A673 (cell line): ENCODE results near the gene AOX1. TPM values are rescaled to one million over a fixed set of nuclear protein-coding genes. Genes with fewer than 3 reads are reported as not detected.

ENCODE experiments used
- BruUV-seq: library from RNA; stranded (reverse); fragments of 400-500 nt; replicated peaks from 2 replicates; lab custom pipeline; 2021; lab: Mats Ljungman, UMichigan
- CTCF ChIA-PET: fragments of 300-600 bp; sonication (Branson Sonifier 250); formaldehyde crosslinking; loops from one replicate; lab custom pipeline; 2022; ENCODE audit warnings: antibody characterized with exemption; lab: Charles Lee
- POLR2A ChIA-PET: fragments of 300-600 bp; sonication (Branson Sonifier 250); formaldehyde crosslinking; loops from one replicate; lab custom pipeline; 2022; ENCODE audit warnings: antibody characterized with exemption; ENCODE audit not compliant: low non-redundant PET; lab: Charles Lee
- DNase-seq: peaks from one replicate; pipeline ENCODE4 v3.0.0-alpha.2; 2015; ENCODE audit warnings: low spot score
- H3K27ac ChIP-seq: fragments of 200-600 bp; sonication (generic); 2 replicates; pipeline ENCODE4 v1.5.1; 2016; ENCODE audit warnings: mixed run types, low read depth, mild to moderate bottlenecking, mixed read lengths, antibody characterized with exemption, low read length; ENCODE audit not compliant: poor library complexity, severe bottlenecking
- H3K27me3 ChIP-seq: fragments of 200-600 bp; sonication (generic); replicated peaks from 2 replicates; pipeline ENCODE4 v1.6.1; 2017; ENCODE audit warnings: mixed run types, low read depth, mild to moderate bottlenecking, mixed read lengths, antibody characterized with exemption, low read length; ENCODE audit not compliant: insufficient read depth, poor library complexity
- H3K36me3 ChIP-seq: fragments of 200-600 bp; sonication (generic); 2 replicates; pipeline ENCODE4 v1.6.1; 2016; ENCODE audit warnings: mixed run types, mild to moderate bottlenecking, mixed read lengths, antibody characterized with exemption, low read length; ENCODE audit not compliant: insufficient read depth, poor library complexity, severe bottlenecking
- H3K4me1 ChIP-seq: fragments of 200-600 bp; sonication (generic); 2 replicates; pipeline ENCODE4 v1.6.1; 2017; ENCODE audit warnings: mixed run types, mild to moderate bottlenecking, mixed read lengths, antibody characterized with exemption, low read length; ENCODE audit not compliant: insufficient read depth, poor library complexity, severe bottlenecking
- H3K4me3 ChIP-seq: fragments of 200-600 bp; sonication (generic); 2 replicates; pipeline ENCODE4 v1.5.1; 2016; ENCODE audit warnings: low read depth, mixed run types, mild to moderate bottlenecking, mixed read lengths, low read length; ENCODE audit not compliant: poor library complexity, severe bottlenecking
- H3K9me3 ChIP-seq: fragments of 200-600 bp; sonication (generic); 2 replicates; pipeline ENCODE4 v1.6.1; 2016; ENCODE audit warnings: mixed run types, low read depth, mild to moderate bottlenecking, mixed read lengths, antibody characterized with exemption, low read length; ENCODE audit not compliant: poor library complexity, severe bottlenecking
- CTCF ChIP-seq: fragments of 300-800, 200-600 bp; sonication (generic); conservative IDR thresholded peaks from 2 replicates; pipeline ENCODE4 v1.5.1; 2017; ENCODE audit warnings: low read depth, mild to moderate bottlenecking, antibody characterized with exemption, low read length, moderate library complexity, mixed read lengths
- EZH2 ChIP-seq: fragments of 200-600 bp; sonication (generic); IDR thresholded peaks from 2 replicates; pipeline ENCODE4 v1.6.1; 2017; ENCODE audit warnings: borderline replicate concordance, low read depth, mild to moderate bottlenecking, mixed read lengths, antibody characterized with exemption, low read length; ENCODE audit not compliant: poor library complexity, severe bottlenecking
- intact Hi-C: fragments of 100-400 bp; cut with micrococcal nuclease; formaldehyde crosslinking; loops from one replicate; pipeline ENCODE4 v1.10.0; 2022; ENCODE audit not compliant: unreplicated experiment
- total RNA-seq: library from RNA; stranded (reverse); gene quantifications from 2 replicates; pipeline ENCODE4 v1.2.3, GENCODE V29; 2021

The AOX1 gene
- total RNA-seq, 1 experiment from 2014 or later, result 3.1 TPM

DNA sequence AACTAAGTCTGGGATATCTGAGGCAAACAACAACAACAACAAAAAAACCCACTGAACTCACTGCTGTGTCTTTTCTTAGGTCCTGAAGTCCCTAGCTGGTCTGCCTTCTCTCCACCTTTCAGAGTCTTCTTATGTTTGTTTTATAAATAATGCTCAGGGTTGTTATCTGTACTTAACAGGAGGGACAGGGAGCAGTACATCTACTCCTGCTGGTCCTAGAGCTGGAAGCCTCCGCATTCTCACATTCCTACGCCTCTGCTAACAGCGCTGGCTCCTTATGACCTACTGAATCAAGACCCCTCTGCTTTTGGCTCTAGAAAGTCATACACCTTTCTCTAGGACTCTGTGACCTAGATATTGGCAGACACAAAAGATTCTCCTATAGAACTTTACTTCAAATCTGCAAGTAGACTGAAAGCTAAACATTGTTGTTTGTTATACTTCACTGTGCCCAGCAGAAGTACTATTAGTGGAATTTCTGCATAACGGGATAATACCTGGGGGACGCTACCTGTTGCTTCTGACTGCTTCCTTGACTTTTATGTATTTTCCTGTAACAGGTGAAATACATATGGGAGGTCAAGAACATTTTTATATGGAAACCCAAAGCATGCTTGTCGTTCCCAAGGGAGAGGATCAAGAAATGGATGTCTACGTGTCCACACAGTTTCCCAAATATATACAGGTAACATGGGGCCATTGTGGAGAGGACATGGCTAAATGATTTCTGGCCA is 48.6 kb downstream of the AOX1 start:
- no TSS peak for BruUV-seq
- no peaks in the 10 kb centered on the region for H3K36me3 ChIP-seq
- no peak overlapping the region for H3K27ac ChIP-seq
- CTCF ChIA-PET, result no interaction called here
- POLR2A ChIA-PET, result no interaction called here
- H3K9me3 ChIP-seq, result no peaks in the 10 kb centered on the region
- TF ChIP-seq EZH2, result no peak
- TF ChIP-seq CTCF, result no peak
- peaks cover 3% of the 10 kb centered on the region for H3K4me1 ChIP-seq
- no peaks in the 10 kb centered on the region for H3K27me3 ChIP-seq
- H3K4me3 ChIP-seq, result no peak overlapping the region
- no peak for DNase-seq
- intact Hi-C loops, result loop anchor here (10.0 kb wide), 1 partner anchor 1190 kb away; no protein-coding TSS in a partner anchor

DNA sequence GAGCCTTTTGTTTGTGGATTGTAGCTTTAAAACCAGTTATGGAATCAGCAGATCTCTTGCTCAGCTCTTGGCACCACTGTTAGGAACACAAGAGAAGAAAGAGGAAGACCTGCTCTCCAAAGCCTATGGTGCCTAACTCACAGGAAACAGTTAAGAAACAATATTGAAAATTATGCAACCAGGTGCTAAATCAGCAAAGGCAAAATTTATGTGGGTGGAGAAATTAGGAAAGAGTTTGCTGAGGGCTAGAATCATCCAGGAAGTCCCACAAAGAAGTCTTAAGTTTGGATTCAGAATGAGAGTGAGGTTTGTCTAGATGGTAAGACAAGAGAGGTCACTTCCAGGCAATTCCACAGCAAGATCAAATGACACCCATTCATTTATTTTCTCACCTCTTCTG is 49.4 kb downstream of the AOX1 start:
- POLR2A ChIA-PET, result no interaction called here
- BruUV-seq, result no TSS peak
- H3K4me3 ChIP-seq, result no peak overlapping the region
- TF ChIP-seq EZH2, result no peak
- no peak for TF ChIP-seq CTCF
- H3K27me3 ChIP-seq, result no peaks in the 10 kb centered on the region
- H3K36me3 ChIP-seq, result no peaks in the 10 kb centered on the region
- intact Hi-C loops, result loop anchor here (10.0 kb wide), 1 partner anchor 1190 kb away; no protein-coding TSS in a partner anchor
- CTCF ChIA-PET, result no interaction called here
- H3K4me1 ChIP-seq, result peaks cover 3% of the 10 kb centered on the region
- DNase-seq, result peak; percentile 9
- H3K9me3 ChIP-seq, result no peaks in the 10 kb centered on the region
- H3K27ac ChIP-seq, result no peak overlapping the region

DNA sequence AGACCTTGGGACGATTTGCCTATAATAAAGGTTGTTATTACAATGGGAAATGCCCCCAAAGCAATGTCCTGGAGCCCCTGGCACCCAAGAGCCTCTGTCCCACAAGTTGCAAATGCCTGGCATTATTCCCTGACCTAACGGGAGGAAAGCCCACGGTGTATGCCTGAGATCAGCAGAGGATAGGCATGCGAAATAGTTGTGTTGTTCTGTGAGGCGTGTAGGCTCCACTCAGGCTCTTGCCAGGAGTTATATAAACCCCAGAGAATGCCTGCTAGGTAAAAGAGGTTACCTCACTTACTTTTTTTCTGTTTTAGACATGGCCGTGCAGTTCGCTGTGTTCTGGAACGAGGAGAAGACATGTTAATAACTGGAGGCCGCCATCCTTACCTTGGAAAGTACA is 52.1 kb downstream of the AOX1 start:
- intact Hi-C loops, result loop anchor here (10.0 kb wide), 1 partner anchor 1193 kb away; no protein-coding TSS in a partner anchor
- H3K9me3 ChIP-seq, result no peaks in the 10 kb centered on the region
- H3K27me3 ChIP-seq, result no peaks in the 10 kb centered on the region
- POLR2A ChIA-PET, result no interaction called here
- DNase-seq, result no peak
- BruUV-seq, result no TSS peak
- no peaks in the 10 kb centered on the region for H3K4me1 ChIP-seq
- TF ChIP-seq CTCF, result no peak
- no peak for TF ChIP-seq EZH2
- no peaks in the 10 kb centered on the region for H3K36me3 ChIP-seq
- no peak overlapping the region for H3K4me3 ChIP-seq
- CTCF ChIA-PET, result no interaction called here
- H3K27ac ChIP-seq, result no peak overlapping the region
